GM18511 (cell line): Measurements from ENCODE around the gene MEIS2.

Experiments
- ATAC-seq: cut with Tn5 transposase; IDR thresholded peaks from one replicate; pipeline ENCODE4 v1.9.1; 2021; ENCODE audit warnings: mild to moderate bottlenecking, moderate library complexity; ENCODE audit not compliant: unreplicated experiment

MEIS2 gene

DNA sequence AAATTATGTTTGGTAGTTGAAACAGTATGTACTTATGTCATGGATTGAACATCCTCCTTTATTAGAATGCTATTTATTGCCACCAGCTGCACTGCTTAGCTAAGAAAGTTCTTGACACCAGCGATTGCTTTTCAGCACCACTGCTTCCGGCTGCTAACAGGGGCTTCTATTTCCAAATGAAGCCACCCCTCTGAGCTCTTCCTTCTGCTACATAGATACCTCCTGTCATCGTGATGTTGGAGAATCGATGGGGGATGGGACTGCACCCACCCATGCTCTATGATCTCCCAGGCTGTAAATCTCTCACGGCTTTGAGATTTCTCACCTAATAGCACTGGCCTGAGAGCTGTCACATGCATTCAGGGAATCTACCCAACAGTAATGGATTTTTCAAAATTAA lies 259.2 kb downstream of the MEIS2 start:
- ATAC-seq, result no peak
